ENCODE data around the gene OVCA2. TPM values are rescaled to one million over a fixed set of nuclear protein-coding genes. Genes with fewer than 3 reads are reported as not detected.

OVCA2 gene
- total and polyA plus RNA-seq, 12 donors = 15.3 to 47.5 (median 17.7) TPM

GRCh38 chr17:2059547-2060384 is 17.9 kb downstream of the OVCA2 start:
- DNase-seq (no peak), ATAC-seq (no peak)
- peak overlapping the region; percentile 78 to 97 (median 93) for H3K27ac ChIP-seq
- H3K9me3 ChIP-seq = no peaks in the 10 kb centered on the region
- H3K4me1 ChIP-seq = peaks cover 29 to 82% (median 75%) of the 10 kb centered on the region in 9 donors
- no peak for TF ChIP-seq CTCF (IDR thresholded peaks at IDR 0.05)
- H3K36me3 ChIP-seq = peaks cover 0 to 81% (median 7%) of the 10 kb centered on the region in 9 donors
- intact Hi-C loops (cut with DNase I) = loop anchor here in 9 of 10 donors (5.0 to 10.0 kb wide), 9 partner anchors 33 to 345 kb away; partner anchors contain the start of gene MNT (in 1 of the 9)
- WGBS, 2 donors = 51 to 64% methylated on average over 21 of the region's 21 CpGs
- peaks cover 0 to 41% (median 8%) of the 10 kb centered on the region in 7 donors for H3K27me3 ChIP-seq
- peak overlapping the region in 9 of 10 donors; percentile 50 to 83 (median 71) for H3K4me3 ChIP-seq

GRCh38 chr17:2060385-2060658 is 18.5 kb downstream of the OVCA2 start:
- WGBS, 2 donors = 59 to 67% methylated on average over 6 of the region's 6 CpGs
- no peak for ATAC-seq
- Histone ChIP-seq H3K4me3 (peak overlapping the region in 8 of 10 donors; percentile 53 to 83 (median 72)), H3K36me3 (peaks cover 0 to 86% (median 9%) of the 10 kb centered on the region in 9 donors), H3K9me3 (no peaks in the 10 kb centered on the region), H3K4me1 (peaks cover 29 to 84% (median 80%) of the 10 kb centered on the region in 9 donors), H3K27me3 (peaks cover 0 to 35% (median 8%) of the 10 kb centered on the region in 7 donors), H3K27ac (peak overlapping the region; percentile 78 to 97 (median 93))
- no peak for DNase-seq
- intact Hi-C loops (cut with DNase I) = loop anchor here in 4 of 10 donors (5.0 to 10.0 kb wide), 4 partner anchors 112 to 344 kb away; partner anchors contain the start of gene MNT (in 1 of the 4)
- no peak for TF ChIP-seq CTCF (IDR thresholded peaks at IDR 0.05)

GRCh38 chr17:2060681-2061440 is 19.0 kb downstream of the OVCA2 start:
- intact Hi-C loops (cut with DNase I) = loop anchor here in 4 of 10 donors (5.0 to 10.0 kb wide), 4 partner anchors 111 to 344 kb away; partner anchors contain the start of gene MNT (in 1 of the 4)
- H3K9me3 ChIP-seq = no peaks in the 10 kb centered on the region
- WGBS, 2 donors = 54 to 62% methylated on average over 21 of the region's 21 CpGs
- ATAC-seq (peak in 6 of 8 donors; percentile 1 to 36 (median 19)), DNase-seq (no peak)
- TF ChIP-seq CTCF (IDR thresholded peaks at IDR 0.05) = no peak
- peaks cover 0 to 92% (median 9%) of the 10 kb centered on the region in 9 donors for H3K36me3 ChIP-seq
- peak overlapping the region in 8 of 10 donors; percentile 8 to 83 (median 71) for H3K4me3 ChIP-seq
- peaks cover 33 to 89% (median 85%) of the 10 kb centered on the region in 9 donors for H3K4me1 ChIP-seq
- peaks cover 0 to 31% (median 8%) of the 10 kb centered on the region in 7 donors for H3K27me3 ChIP-seq
- peak overlapping the region; percentile 78 to 97 (median 93) for H3K27ac ChIP-seq

GRCh38 chr17:2061441-2061958 is 19.7 kb downstream of the OVCA2 start:
- TF ChIP-seq CTCF (IDR thresholded peaks at IDR 0.05) = no peak
- peak in 1 of 8 donors; percentile 0 for ATAC-seq
- Histone ChIP-seq H3K36me3 (peaks cover 0 to 94% (median 9%) of the 10 kb centered on the region in 9 donors), H3K4me3 (peak overlapping the region in 6 of 10 donors; percentile 8 to 83 (median 71)), H3K9me3 (no peaks in the 10 kb centered on the region), H3K27me3 (peaks cover 0 to 25% (median 8%) of the 10 kb centered on the region in 7 donors), H3K4me1 (peaks cover 35 to 91% (median 86%) of the 10 kb centered on the region in 9 donors), H3K27ac (peak overlapping the region; percentile 78 to 97 (median 93))
- intact Hi-C loops (cut with DNase I) = loop anchor here in 4 of 10 donors (5.0 to 10.0 kb wide), 4 partner anchors 111 to 343 kb away; partner anchors contain the start of gene MNT (in 1 of the 4)
- WGBS, 2 donors = 57 to 71% methylated on average over 17 of the region's 17 CpGs
- DNase-seq = no peak
